Putamen (tissue), 1 donor: ENCODE data around the gene SEC14L3.

Experiments
- DNase-seq: peaks from one replicate; pipeline ENCODE4 v3.0.0-alpha.2; 2016; ENCODE audit warnings: low spot score

Gene SEC14L3

GRCh38 chr22:30444632-30445437 is 27.0 kb downstream of the SEC14L3 start:
- DNase-seq: no peak

GRCh38 chr22:30441088-30441487 is 30.7 kb downstream of the SEC14L3 start:
- no peak for DNase-seq

- no peak for DNase-seq
These were observed 32.0 kb downstream of the SEC14L3 start for GRCh38 chr22:30439836-30440235.

GRCh38 chr22:30439226-30439625 is 32.6 kb downstream of the SEC14L3 start:
- DNase-seq: no peak

GRCh38 chr22:30438559-30438958 is 33.3 kb downstream of the SEC14L3 start:
- DNase-seq: no peak

- no peak for DNase-seq
These were observed 35.6 kb downstream of the SEC14L3 start for GRCh38 chr22:30436196-30436595.

- DNase-seq: no peak
These were observed 36.1 kb downstream of the SEC14L3 start for GRCh38 chr22:30435674-30436126.

GRCh38 chr22:30434843-30435242 is 37.0 kb downstream of the SEC14L3 start:
- no peak for DNase-seq

GRCh38 chr22:30433773-30434172 is 38.0 kb downstream of the SEC14L3 start:
- no peak for DNase-seq

GRCh38 chr22:30433227-30433626 is 38.6 kb downstream of the SEC14L3 start:
- no peak for DNase-seq

- DNase-seq: no peak
These were observed 39.3 kb downstream of the SEC14L3 start for GRCh38 chr22:30432520-30432919.

GRCh38 chr22:30432096-30432495 is 39.7 kb downstream of the SEC14L3 start:
- no peak for DNase-seq

GRCh38 chr22:30430933-30431332 is 40.9 kb downstream of the SEC14L3 start:
- DNase-seq: no peak

- no peak for DNase-seq
These were observed 41.9 kb downstream of the SEC14L3 start for GRCh38 chr22:30429887-30430286.

- DNase-seq: no peak
These were observed 43.9 kb downstream of the SEC14L3 start for GRCh38 chr22:30427871-30428270.

- DNase-seq: peak; percentile 63
These were observed 45.1 kb downstream of the SEC14L3 start for GRCh38 chr22:30426388-30427353.

GRCh38 chr22:30425616-30426387 is 46.0 kb downstream of the SEC14L3 start, which contains the start of gene MTFP1:
Gene MTFP1, plus strand, starts transcription at chr22:30425768. Its CDS starts 112 bp downstream, at chr22:30425880.
- DNase-seq: no peak

- DNase-seq: no peak
These were observed 46.5 kb downstream of the SEC14L3 start for GRCh38 chr22:30425327-30425615.

- DNase-seq: no peak
These were observed 47.1 kb downstream of the SEC14L3 start for GRCh38 chr22:30424534-30425326.

GRCh38 chr22:30423959-30424533 is 47.8 kb downstream of the SEC14L3 start:
- DNase-seq: peak; percentile 100
